ENCODE results near the gene VSIG4. TPM values are rescaled to one million over a fixed set of nuclear protein-coding genes. Genes with fewer than 3 reads are reported as not detected.
A peak's percentile ranks its signal among the peaks of the same experiment; 100 is the strongest.

The VSIG4 gene
- total and polyA plus RNA-seq, 2 donors (not counting 1 experiment from before 2014, with no cell fraction given): 0.09 TPM; not detected in 1

GRCh38 chrX:66008328-66008970 is 31.4 kb downstream of the VSIG4 start:
- DNase-seq (no peak), ATAC-seq (ENCODE audit: low read depth) (no peak)
- Histone ChIP-seq H3K4me3 (ENCODE audit: control extremely low read depth in 1 of 5, extremely low read depth in 1 of 5, insufficient read depth in 1 of 5, low read depth in 2 of 5, low read length in 4 of 5) (no peak overlapping the region), H3K9ac (ENCODE audit: low read length) (no peak overlapping the region), H2AFZ (ENCODE audit: insufficient read depth, low read depth, low read length, poor library complexity, severe bottlenecking) (no peak overlapping the region), H4K20me1 (ENCODE audit: control insufficient read depth, insufficient read depth, low read length, poor library complexity, severe bottlenecking) (no peaks in the 10 kb centered on the region), H3K27me3 (replicated peaks in 1 of 4; ENCODE audit: control extremely low read depth in 1 of 4, control insufficient read depth in 3 of 4, insufficient read depth in 4 of 4, low read length in 3 of 4) (no peaks in the 10 kb centered on the region), H3K9me3 (ENCODE audit: control extremely low read depth in 1 of 3, control insufficient read depth in 2 of 3, insufficient read depth in 1 of 3, low read length in 2 of 3) (no peaks in the 10 kb centered on the region), H3K27ac (ENCODE audit: low read length in 2 of 2) (no peak overlapping the region), H3K4me2 (replicated peaks; ENCODE audit: low read depth, low read length, poor library complexity, severe bottlenecking) (peak overlapping the region; percentile 5), H3K79me2 (ENCODE audit: control insufficient read depth, insufficient read depth, low read length) (no peaks in the 10 kb centered on the region), H3K4me1 (ENCODE audit: control insufficient read depth in 2 of 2, insufficient read depth in 2 of 2, low read length in 2 of 2) (peaks cover 76 to 80% of the 10 kb centered on the region in 2 donors), H3K36me3 (replicated peaks in 1 of 2; ENCODE audit: control extremely low read depth in 1 of 2, control insufficient read depth in 1 of 2, extremely low read depth in 1 of 2, insufficient read depth in 2 of 2, low read length in 1 of 2) (no peaks in the 10 kb centered on the region)
- no peak for TF ChIP-seq EZH2 (IDR thresholded peaks at IDR 0.05; ENCODE audit: borderline replicate concordance, insufficient read depth, low read depth, low read length, poor library complexity, severe bottlenecking)
- TF ChIP-seq, protein P1, sequence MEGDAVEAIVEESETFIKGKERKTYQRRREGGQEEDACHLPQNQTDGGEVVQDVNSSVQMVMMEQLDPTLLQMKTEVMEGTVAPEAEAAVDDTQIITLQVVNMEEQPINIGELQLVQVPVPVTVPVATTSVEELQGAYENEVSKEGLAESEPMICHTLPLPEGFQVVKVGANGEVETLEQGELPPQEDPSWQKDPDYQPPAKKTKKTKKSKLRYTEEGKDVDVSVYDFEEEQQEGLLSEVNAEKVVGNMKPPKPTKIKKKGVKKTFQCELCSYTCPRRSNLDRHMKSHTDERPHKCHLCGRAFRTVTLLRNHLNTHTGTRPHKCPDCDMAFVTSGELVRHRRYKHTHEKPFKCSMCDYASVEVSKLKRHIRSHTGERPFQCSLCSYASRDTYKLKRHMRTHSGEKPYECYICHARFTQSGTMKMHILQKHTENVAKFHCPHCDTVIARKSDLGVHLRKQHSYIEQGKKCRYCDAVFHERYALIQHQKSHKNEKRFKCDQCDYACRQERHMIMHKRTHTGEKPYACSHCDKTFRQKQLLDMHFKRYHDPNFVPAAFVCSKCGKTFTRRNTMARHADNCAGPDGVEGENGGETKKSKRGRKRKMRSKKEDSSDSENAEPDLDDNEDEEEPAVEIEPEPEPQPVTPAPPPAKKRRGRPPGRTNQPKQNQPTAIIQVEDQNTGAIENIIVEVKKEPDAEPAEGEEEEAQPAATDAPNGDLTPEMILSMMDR (IDR thresholded peaks at IDR 0.05): no peak
- intact Hi-C loops (cut with micrococcal nuclease): no loop called here
- H3K27ac Mint-ChIP-seq: no peak overlapping the region
- H3K27me3 Mint-ChIP-seq: no peaks in the 10 kb centered on the region
- no peak overlapping the region for H3K4me3 Mint-ChIP-seq
- peaks cover 81% of the 10 kb centered on the region for H3K4me1 Mint-ChIP-seq
- ChIA-PET POLR2A (no interaction called here), CTCF (interaction anchor here (1.6 kb wide), 1 partner anchor 38 kb away, joined by 3 read pairs; no protein-coding TSS in a partner anchor)
- WGBS (ENCODE audit: insufficient coverage): 20% methylated on average over 1 of the region's 3 CpGs
- H3K9me3 Mint-ChIP-seq (ENCODE audit: insufficient read depth): peaks cover 3% of the 10 kb centered on the region

DNA sequence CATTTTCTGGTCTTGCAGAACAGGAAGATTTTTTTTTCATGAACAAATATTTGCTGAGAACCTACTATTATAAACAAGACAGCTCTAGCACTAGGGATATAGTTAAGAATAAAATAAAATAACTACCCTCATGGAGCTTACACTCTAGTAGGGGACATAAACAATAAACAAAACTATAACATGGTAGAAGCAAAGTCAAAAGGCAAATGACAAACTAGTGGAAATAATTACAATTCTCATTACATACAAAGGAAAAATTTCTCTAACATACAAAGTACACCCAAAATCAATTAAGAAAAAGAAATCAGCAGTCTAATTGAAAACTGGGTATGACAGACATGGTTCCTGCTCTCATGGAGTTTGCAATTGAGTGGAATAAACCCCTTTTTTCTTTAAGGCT is 32.0 kb downstream of the VSIG4 start:
- Mint-ChIP-seq H3K9me3 (ENCODE audit: insufficient read depth) (peaks cover 3% of the 10 kb centered on the region), H3K27ac (no peak overlapping the region), H3K4me3 (no peak overlapping the region), H3K4me1 (peaks cover 80% of the 10 kb centered on the region), H3K27me3 (no peaks in the 10 kb centered on the region)
- Histone ChIP-seq H4K20me1 (ENCODE audit: control insufficient read depth, insufficient read depth, low read length, poor library complexity, severe bottlenecking) (no peaks in the 10 kb centered on the region), H2AFZ (ENCODE audit: insufficient read depth, low read depth, low read length, poor library complexity, severe bottlenecking) (no peak overlapping the region), H3K27me3 (replicated peaks in 1 of 4; ENCODE audit: control extremely low read depth in 1 of 4, control insufficient read depth in 3 of 4, insufficient read depth in 4 of 4, low read length in 3 of 4) (no peaks in the 10 kb centered on the region), H3K4me3 (ENCODE audit: control extremely low read depth in 1 of 5, extremely low read depth in 1 of 5, insufficient read depth in 1 of 5, low read depth in 2 of 5, low read length in 4 of 5) (no peak overlapping the region), H3K27ac (ENCODE audit: low read length in 2 of 2) (no peak overlapping the region), H3K4me2 (replicated peaks; ENCODE audit: low read depth, low read length, poor library complexity, severe bottlenecking) (peak overlapping the region; percentile 5), H3K9ac (ENCODE audit: low read length) (no peak overlapping the region), H3K79me2 (ENCODE audit: control insufficient read depth, insufficient read depth, low read length) (no peaks in the 10 kb centered on the region), H3K9me3 (ENCODE audit: control extremely low read depth in 1 of 3, control insufficient read depth in 2 of 3, insufficient read depth in 1 of 3, low read length in 2 of 3) (peaks cover 0 to 4% (median 0%) of the 10 kb centered on the region in 3 donors), H3K4me1 (ENCODE audit: control insufficient read depth in 2 of 2, insufficient read depth in 2 of 2, low read length in 2 of 2) (peaks cover 76 to 80% of the 10 kb centered on the region in 2 donors), H3K36me3 (replicated peaks in 1 of 2; ENCODE audit: control extremely low read depth in 1 of 2, control insufficient read depth in 1 of 2, extremely low read depth in 1 of 2, insufficient read depth in 2 of 2, low read length in 1 of 2) (no peaks in the 10 kb centered on the region)
- CTCF ChIA-PET: interaction anchor here (1.6 kb wide), 1 partner anchor 38 kb away, joined by 3 read pairs; no protein-coding TSS in a partner anchor
- no peak for DNase-seq
- no peak for TF ChIP-seq EZH2 (IDR thresholded peaks at IDR 0.05; ENCODE audit: borderline replicate concordance, insufficient read depth, low read depth, low read length, poor library complexity, severe bottlenecking)
- TF ChIP-seq, protein P1 (IDR thresholded peaks at IDR 0.05): no peak
- ATAC-seq (ENCODE audit: low read depth): no peak
- intact Hi-C loops (cut with micrococcal nuclease): no loop called here
- POLR2A ChIA-PET: no interaction called here
